Inflammatory macrophage treated with lipopolysaccharide for 1 hour (primary cell): ENCODE data around the gene SUSD5.
"Not testable (repeated sequence)": the region's sequence is repeated elsewhere in the genome, so short reads cannot be mapped to it uniquely, and the experiment has no call there.

Source experiments
- DNase-seq, 2 donors: peaks; one replicate each; pipeline ENCODE4 v3.0.0-alpha.2; 2020 to 2022

Gene SUSD5

DNA sequence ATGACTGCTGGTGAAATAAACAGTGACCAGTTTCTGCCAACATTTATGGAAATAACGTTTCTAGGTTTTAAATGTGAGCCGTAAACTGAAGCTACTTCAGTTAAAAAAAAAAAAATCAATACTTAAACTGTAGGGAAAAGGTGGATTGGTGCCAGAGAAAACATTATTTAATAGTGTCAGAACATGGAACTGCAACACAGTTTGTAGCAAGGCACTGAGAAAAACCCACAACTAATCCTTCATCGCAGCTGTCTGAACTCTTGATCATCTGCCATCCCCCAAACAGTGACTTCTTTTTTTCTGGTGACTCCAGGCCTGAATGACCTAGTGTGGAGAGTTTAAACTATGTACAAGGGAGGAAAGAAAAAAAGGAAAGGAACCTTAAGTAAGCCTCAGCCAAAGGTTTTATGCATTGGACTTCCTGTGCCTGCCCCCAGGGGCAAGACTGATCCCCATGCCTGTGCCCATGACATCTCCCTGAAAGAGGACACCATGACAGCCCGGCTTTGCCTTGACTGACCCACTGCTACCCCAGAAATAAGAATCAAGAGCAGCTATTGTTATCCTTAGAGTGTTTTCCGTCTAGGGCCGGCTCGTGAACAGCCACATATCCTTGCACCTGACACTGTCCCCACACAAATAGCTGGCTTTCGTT lies 71.7 kb downstream of the SUSD5 start:
- peak in 1 of 2 donors; percentile 33 for DNase-seq

- DNase-seq = no peak
Measured at GRCh38 chr3:33145901-33146580, 72.6 kb downstream of the SUSD5 start.

GRCh38 chr3:33145221-33145900 lies 73.2 kb downstream of the SUSD5 start:
- peak; percentile 59 to 85 for DNase-seq

- DNase-seq = no peak
Measured at GRCh38 chr3:33144433-33144832, 74.2 kb downstream of the SUSD5 start.

DNA sequence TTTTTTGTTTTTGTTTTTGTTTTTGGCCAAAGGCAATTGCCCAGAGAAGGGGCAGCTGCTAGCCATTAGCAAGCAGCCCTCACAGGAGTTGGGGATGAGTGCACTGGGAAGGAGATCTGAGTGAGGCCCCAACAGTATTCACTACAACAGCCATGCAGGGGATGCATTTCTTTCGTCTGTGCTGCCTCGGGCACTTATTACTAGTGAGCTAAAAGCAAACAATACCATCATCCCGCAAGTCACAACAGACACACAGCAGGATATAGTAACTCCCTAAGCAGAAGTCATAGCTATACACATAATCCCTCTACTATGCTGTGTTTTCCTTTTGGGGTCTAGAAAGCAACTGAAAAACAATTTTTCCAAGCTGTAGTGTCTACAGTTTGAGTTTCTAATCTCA lies 77.6 kb downstream of the SUSD5 start:
- no peak for DNase-seq

DNA sequence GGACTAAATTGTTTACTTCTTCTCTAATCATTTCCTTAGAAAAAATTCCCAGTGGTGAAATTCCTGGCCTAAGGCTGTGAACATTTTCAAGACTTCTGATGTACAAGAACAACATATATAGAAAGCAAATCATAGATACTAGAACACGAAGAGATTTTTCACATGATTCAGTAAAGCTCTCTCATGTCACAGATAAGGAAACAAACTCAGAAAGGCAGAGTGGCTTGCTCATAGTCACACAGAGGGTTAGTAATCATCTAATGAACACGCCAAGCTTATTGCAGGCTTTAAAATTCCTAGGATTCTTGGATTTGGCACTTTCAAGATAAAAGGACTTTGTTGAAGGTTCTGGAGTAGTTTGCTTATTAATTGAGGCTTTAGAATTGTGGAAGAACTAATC lies 78.6 kb downstream of the SUSD5 start:
- no peak for DNase-seq

GRCh38 chr3:33139006-33139623 lies 79.5 kb downstream of the SUSD5 start:
- DNase-seq = not testable (repeated sequence)

GRCh38 chr3:33137691-33138090 lies 80.9 kb downstream of the SUSD5 start:
- DNase-seq = no peak

DNA sequence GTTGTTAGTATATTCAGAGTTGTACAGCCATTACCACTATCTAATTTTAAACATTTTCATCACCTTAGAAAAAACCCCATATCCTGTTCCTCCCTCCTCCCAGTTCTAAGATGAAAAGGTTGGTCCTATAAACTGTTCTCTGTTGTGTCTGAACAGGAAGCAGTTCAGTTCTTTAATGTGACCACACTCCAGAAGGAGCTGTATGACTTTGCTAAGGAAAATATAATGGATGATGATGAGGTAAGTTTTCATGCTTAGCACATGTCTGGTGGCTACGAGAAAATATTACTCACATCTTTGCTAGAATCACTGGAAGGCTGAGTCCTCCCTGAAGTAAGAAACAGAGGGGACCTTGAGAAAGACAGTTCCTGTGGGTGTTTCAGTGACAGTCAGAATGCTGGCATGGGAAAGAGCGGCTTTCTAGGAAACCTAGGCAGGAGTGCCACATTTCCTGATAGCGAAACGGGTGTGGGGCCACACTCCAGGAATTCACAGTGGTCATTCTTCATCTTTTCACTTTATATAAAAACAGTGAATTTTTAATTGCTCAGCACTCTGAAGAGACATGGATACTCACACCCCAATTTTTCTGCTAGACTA lies 84.5 kb downstream of the SUSD5 start:
- no peak for DNase-seq

GRCh38 chr3:33132019-33132360 lies 86.6 kb downstream of the SUSD5 start:
- DNase-seq = no peak

DNA sequence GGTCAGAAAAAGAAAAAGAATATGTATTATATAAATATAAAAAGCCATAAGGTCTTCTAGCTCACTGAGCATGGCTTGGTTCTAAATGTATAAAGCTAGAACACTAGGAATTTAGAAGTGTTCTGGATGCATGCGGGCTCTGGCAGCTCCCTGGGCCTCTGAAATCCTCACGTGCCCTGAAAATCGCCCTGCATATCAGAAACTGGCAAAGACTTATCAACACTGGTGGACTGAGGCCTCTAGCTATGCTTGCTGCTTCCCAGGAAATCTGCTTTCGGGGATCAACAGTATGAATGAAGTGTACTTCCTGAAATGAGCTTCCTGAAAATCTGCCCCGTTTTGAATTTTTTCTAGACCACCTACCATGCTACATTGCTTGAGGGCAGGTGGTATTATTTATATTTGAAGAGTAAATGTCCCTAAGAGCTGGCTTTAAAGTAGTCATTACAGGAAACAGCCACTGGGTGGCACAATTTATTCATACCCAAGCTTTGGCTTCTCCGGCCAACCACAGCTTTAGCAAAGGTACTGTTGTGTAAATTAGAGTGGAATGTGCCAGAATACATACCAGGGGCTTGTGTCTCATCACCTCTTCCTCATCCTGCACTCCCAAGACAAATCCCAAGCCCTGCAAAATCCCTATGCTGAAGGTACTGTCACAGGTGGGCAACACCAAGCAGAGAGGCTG lies 87.1 kb downstream of the SUSD5 start:
- DNase-seq = peak; percentile 33 to 77

GRCh38 chr3:33130144-33130543 lies 88.5 kb downstream of the SUSD5 start:
- DNase-seq = no peak

DNA sequence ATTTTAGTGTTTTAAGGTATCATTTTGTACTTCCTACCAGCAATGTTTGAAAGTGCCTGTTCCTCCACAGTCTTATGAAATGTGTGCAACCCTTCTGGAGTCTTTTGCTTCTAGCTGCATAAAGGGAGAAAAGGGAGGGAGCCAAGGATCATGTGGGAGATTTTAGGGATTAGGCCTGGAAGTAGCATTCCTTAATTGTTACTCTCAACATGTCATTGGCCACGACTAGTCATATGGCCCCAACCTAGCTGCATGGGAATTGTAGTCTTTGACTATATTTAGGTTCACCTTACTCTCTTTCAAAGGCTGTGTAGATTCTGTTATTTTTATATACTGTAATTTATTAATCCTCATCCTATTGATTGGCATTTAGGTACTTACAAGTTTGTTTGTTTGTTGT lies 89.9 kb downstream of the SUSD5 start:
- DNase-seq = no peak

GRCh38 chr3:33125840-33126239 lies 92.8 kb downstream of the SUSD5 start:
- DNase-seq = no peak

DNA sequence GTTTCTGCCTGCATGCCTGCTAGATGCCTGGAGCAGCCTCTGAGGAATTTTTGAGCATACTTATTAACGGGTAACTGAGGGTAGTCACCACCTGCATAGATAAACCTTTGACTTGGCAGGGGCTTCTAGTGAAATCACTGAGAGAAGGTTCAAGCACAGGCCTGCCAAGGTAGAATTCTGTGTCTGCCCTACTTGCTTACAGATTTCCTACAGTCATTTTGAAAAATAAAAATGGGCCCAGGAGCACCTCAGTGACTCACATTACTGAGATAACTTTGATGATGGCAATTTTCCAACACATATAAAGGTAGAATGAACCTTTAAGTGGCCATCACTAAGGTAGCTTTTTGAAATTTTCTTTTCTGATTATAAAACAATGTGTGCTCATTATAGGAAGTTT lies 94.0 kb downstream of the SUSD5 start:
- no peak for DNase-seq

GRCh38 chr3:33122991-33123390 lies 95.6 kb downstream of the SUSD5 start:
- no peak for DNase-seq

DNA sequence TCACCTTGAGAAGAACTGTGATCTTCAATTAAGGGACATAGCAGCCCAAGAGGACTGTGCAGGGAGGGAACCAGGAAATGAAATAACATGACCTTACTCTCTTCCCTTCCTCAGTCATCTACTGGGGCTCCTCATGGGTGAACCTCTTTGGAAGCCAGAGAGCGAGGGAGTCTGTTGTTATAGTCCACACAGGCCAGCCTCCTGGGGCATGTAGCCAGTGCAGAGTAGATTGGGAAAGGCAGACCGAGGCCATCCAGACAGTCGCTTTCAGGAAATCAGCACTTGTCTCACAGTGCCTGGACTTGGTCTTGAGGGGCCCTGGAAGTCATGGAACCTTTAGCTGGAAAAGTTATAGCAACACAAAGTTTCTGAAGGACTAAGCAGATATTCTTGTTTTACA lies 98.7 kb downstream of the SUSD5 start:
- DNase-seq = no peak

- DNase-seq = no peak
Measured at GRCh38 chr3:33117461-33117860, 101.1 kb downstream of the SUSD5 start.

DNA sequence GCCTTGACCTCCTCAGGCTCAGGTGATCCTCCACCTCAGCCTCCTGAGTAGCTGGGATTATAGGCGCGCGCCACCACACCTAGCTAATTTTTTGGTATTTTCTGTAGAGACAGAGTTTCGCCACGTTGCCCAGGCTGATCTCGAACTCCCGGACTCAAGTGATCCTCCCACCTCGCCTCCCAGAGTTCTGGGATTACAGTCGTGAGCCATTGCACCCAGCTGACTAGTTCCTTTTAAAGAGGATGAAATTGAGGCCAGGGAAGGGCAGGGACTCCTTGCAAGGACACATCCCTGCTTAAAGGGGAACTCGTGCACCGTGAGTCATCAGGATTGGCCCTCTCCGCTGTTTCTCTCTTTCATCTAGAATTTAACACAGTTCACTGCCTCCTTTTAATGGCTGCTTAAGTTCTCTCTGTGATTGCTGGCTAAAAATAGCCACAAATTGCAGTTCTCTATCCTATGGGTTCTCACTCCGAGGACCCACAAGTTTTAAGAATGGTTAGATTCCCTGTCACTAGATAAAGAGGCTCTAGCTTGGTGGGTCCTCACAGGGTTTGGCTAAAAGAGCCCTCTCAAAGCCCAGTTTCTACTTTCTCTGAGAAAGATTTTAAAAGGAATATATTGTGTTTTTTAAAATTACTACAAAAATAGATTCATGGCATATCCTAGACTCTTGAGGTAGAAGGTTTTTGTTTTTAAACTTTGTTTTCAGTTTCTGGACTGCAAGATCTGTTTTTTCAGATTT lies 103.4 kb downstream of the SUSD5 start:
- peak; percentile 91 to 98 for DNase-seq

- no peak for DNase-seq
Measured at GRCh38 chr3:33114622-33115023, 104.0 kb downstream of the SUSD5 start.

DNA sequence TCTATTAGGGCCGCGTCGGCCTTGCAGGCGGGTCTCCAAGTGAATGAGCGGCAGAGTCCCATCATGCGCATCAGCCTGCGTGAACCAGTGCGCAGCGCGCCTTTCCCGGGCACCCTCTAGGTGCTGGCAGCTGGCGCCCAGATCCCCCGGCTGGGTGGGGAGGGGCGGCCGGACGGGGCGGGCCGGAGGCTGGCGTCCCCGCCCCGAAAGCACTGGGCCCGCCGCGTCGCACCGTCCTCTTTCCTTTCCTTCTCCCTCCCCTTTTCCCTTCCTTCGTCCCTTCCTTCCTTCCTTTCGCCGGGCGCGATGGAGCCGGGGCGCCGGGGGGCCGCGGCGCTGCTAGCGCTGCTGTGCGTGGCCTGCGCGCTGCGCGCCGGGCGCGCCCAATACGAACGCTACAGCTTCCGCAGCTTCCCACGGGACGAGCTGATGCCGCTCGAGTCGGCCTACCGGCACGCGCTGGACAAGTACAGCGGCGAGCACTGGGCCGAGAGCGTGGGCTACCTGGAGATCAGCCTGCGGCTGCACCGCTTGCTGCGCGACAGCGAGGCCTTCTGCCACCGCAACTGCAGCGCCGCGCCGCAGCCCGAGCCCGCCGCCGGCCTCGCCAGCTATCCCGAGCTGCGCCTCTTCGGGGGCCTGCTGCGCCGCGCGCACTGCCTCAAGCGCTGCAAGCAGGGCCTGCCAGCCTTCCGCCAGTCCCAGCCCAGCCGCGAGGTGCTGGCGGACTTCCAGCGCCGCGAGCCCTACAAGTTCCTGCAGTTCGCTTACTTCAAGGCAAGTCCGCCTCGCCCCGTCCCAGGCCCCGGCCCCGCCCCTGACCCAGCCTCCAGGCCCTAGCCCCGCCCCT lies 104.6 kb downstream of the SUSD5 start, which contains the start of gene CRTAP:
Gene CRTAP, plus strand, starts transcription at position 243 of the 850 bp plus-strand sequence. Its CDS starts 64 bp downstream, at position 307.
- peak; percentile 85 to 87 for DNase-seq
